GM12874 (cell line): ENCODE results near the gene BHLHE23.

Experiments used
- CTCF ChIP-seq: IDR thresholded peaks from 2 replicates; pipeline ENCODE4 v1.5.1; 2011; ENCODE audit warnings: low read depth, mild to moderate bottlenecking, control low read depth, low read length, moderate library complexity; ENCODE audit not compliant: insufficient read depth

BHLHE23 gene

DNA sequence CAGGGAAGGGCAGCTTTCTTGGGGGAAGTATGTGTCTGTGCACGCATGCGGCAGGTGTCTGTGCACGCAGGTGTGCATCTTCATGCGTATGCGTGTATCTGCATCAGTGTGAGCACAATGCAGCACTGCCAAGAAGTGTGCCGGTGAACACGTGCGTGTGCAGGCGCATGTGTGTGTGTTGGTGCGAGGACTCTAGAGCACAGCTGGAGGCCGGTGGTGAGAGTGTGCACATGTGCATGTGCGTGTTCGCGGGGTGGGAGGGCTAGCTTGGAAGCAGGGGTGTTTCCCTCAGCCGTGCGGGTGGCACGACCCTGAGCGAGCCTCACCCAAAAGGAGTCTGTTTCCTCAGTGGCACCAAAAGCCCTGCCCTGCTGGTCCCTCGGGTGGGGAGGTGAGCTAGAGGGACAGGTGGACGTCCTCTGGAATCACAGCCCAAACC lies 46.7 kb downstream of the BHLHE23 start:
- TF ChIP-seq CTCF = no peak

DNA sequence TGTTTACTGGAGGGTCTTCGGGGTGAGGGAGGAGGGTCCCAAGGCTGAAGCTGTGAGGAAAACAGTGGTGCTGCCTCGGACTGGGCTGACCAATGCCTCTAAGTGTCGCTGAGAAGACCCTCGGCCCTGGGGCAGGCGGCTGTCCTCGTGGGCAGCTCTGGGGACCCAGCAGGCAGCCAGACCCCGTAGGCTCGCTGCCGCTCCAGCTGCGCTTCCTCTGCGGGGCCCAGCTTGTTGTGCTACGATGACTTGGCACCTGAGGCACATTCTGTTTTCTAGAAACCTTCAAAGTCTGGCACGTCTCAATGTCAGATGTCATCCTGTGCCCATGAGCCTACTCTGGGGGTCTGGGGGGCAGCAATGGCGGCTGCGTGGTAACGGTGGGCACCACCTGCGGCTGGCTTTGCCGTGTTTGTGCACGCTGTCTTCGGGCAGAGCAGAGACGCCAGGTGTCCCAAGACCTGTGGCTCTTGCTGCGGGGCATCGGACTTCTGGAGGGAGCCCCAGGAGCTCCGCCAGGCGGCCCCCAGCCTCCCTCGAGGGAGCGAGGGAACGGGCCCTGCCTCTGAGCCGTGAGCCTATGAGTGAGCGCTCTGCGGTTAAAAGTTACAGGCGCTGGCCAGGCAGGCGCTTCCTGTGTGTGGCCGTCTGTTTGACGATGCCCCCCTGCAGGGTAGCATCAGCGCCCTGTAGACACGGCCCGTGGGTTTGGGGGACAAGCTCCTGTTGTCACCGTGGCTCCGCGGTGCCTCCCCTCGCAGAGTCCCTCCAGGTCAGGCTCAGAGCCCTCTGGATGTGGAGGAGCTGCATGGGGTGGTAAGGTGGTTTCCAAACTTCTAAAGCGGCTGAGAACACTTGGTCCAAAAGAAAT lies 47.4 kb downstream of the BHLHE23 start:
- TF ChIP-seq CTCF = no peak

- no peak for TF ChIP-seq CTCF
Observed at GRCh38 chr20:62958388-62959100, 48.2 kb downstream of the BHLHE23 start.

GRCh38 chr20:62957136-62958117 lies 49.3 kb downstream of the BHLHE23 start:
- TF ChIP-seq CTCF = no peak

DNA sequence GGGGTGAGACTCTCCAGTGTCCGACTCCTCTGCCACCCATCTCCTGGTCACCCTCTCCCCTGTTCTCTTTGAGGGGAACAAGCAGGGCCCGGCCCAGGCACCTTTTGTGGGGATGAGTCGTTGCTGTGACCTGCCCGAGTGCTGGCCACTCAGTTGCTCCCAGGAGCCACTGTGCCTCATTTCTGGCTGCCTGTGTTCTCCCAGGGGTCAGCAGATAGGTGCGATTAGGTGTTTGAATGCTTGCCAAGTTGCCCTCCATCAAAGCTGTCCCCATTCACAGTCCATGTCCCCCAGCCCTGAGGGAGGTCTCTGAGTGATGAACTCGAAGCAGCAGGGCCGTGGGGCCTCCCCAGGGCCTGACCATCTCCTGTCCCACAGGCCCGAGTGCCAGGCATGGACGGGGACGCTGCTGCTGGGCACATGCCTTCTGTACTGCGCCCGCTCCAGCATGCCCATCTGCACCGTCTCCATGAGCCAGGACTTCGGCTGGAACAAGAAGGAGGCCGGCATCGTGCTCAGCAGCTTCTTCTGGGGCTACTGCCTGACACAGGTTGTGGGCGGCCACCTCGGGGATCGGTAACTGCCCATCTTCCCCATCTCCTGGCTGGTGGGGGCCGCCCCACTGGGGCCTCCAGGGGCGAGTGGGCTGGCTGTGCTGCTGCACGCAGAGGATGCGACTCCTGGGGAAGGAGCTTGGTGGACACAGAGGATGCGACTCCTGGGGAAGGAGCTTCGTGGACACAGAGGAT lies 50.2 kb downstream of the BHLHE23 start:
- TF ChIP-seq CTCF = no peak
